ENCODE measurements around the gene OAT. TPM values are rescaled to one million over a fixed set of nuclear protein-coding genes. Genes with fewer than 3 reads are reported as not detected.

OAT gene
- total RNA-seq, 4 donors from 2014 or later, result 139 to 205 (median 168) TPM

DNA sequence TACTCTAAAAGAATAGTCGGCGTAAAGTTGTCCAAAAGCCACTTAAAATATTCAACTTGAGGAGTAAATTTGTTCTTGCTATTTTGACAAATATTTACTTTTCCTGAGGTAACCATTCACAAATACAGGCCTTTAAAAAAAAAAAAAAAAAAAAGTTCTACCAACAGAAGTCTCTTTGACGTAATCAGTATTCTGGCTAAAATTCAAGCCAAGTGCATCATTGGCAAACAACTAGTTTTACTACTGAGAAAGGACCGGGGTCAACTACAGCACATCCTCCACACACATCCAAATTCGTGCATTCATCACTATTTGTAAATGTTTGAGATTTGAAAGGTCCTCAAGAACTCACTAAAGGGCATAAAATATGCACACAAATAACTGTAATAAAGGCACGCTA lies 2.0 kb downstream of the OAT start:
- TF ChIP-seq POLR2AphosphoS5 (IDR thresholded peaks at IDR 0.05), result peak; percentile 32
- TF ChIP-seq, protein P1, sequence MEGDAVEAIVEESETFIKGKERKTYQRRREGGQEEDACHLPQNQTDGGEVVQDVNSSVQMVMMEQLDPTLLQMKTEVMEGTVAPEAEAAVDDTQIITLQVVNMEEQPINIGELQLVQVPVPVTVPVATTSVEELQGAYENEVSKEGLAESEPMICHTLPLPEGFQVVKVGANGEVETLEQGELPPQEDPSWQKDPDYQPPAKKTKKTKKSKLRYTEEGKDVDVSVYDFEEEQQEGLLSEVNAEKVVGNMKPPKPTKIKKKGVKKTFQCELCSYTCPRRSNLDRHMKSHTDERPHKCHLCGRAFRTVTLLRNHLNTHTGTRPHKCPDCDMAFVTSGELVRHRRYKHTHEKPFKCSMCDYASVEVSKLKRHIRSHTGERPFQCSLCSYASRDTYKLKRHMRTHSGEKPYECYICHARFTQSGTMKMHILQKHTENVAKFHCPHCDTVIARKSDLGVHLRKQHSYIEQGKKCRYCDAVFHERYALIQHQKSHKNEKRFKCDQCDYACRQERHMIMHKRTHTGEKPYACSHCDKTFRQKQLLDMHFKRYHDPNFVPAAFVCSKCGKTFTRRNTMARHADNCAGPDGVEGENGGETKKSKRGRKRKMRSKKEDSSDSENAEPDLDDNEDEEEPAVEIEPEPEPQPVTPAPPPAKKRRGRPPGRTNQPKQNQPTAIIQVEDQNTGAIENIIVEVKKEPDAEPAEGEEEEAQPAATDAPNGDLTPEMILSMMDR (IDR thresholded peaks at IDR 0.05), result no peak
- no peak for TF ChIP-seq EP300 (IDR thresholded peaks at IDR 0.05)
- TF ChIP-seq POLR2A (IDR thresholded peaks at IDR 0.05), result no peak
- Histone ChIP-seq H3K9me3 (no peaks in the 10 kb centered on the region), H3K27me3 (no peaks in the 10 kb centered on the region), H3K4me1 (peaks cover 4 to 71% (median 17%) of the 10 kb centered on the region in 3 donors), H3K4me3 (peak overlapping the region in 1 of 2 donors; percentile 100), H3K36me3 (peaks cover 0 to 2% of the 10 kb centered on the region in 2 donors), H3K27ac (peak overlapping the region in 3 of 4 donors; percentile 62 to 100 (median 96))
- no peak for ATAC-seq
- 41 to 46% methylated on average over 6 of the region's 6 CpGs for WGBS, 2 donors (ENCODE audit: low coverage in 1 of 2)

DNA sequence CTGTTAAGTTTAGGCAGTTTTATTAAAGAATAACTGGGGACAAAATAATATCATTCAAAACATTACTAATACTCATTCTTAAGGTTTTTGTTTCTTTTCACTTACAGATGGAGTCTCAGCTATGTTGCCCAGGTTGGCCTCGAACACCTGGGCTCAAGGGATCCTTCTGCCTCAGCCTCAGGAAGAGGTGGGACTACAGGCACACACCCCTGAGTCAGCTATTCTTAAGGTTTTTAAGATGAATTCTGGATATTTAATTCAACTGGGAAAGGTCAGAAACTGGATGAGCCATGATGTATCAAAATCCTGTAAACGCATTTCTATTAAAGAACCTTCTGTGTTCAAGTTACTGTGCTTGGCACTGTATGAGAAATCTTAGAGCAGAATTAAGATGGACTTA lies 3.5 kb downstream of the OAT start:
- H3K4me1 ChIP-seq, result peaks cover 4 to 78% (median 17%) of the 10 kb centered on the region in 3 donors
- 33 to 43% methylated on average over 2 of the region's 2 CpGs for WGBS, 2 donors (ENCODE audit: low coverage in 1 of 2)

DNA sequence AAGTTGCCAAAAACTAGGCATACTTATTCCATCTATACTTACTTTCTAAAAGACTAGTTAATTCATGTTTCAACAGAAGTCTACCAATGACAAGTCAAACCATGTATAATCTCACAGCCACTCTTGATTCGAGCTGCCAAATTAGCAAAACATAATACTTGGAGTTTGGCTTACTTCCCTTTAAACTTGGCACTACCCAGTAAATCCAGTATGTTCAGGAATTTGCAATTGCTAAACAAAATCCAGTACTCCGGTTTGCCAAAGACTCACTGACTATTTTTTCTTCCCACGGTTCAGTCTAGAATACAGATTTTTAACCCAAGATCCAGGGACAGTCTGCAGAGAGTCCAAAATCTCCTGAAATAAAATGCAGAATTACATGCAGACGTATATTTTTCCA lies 4.6 kb downstream of the OAT start:
- Histone ChIP-seq H3K4me1 (peaks cover 4 to 79% (median 17%) of the 10 kb centered on the region in 3 donors), H3K36me3 (peaks cover 0 to 19% of the 10 kb centered on the region in 2 donors), H3K27ac (peak overlapping the region in 3 of 4 donors; percentile 50 to 100 (median 66)), H3K4me3 (peak overlapping the region in 1 of 2 donors; percentile 0), H3K9me3 (no peaks in the 10 kb centered on the region), H3K27me3 (no peaks in the 10 kb centered on the region)
- ATAC-seq, result no peak
- WGBS, 2 donors (ENCODE audit: low coverage in 1 of 2), result 8 to 12% methylated on average over 4 of the region's 4 CpGs
- TF ChIP-seq POLR2AphosphoS5 (IDR thresholded peaks at IDR 0.05) (peak; percentile 75), POLR2A (IDR thresholded peaks at IDR 0.05) (no peak)

More for the DNA sequence above, 3.5 kb downstream of the OAT start:
- peak overlapping the region; percentile 19 to 100 (median 64) for H3K27ac ChIP-seq
- no peaks in the 10 kb centered on the region for H3K9me3 ChIP-seq
- no peaks in the 10 kb centered on the region for H3K27me3 ChIP-seq
- TF ChIP-seq EP300 (IDR thresholded peaks at IDR 0.05) (no peak), POLR2AphosphoS5 (IDR thresholded peaks at IDR 0.05) (peak; percentile 14)
- peak overlapping the region in 1 of 2 donors; percentile 5 for H3K4me3 ChIP-seq
- ATAC-seq, result no peak
- H3K36me3 ChIP-seq, result peaks cover 0 to 16% of the 10 kb centered on the region in 2 donors

DNA sequence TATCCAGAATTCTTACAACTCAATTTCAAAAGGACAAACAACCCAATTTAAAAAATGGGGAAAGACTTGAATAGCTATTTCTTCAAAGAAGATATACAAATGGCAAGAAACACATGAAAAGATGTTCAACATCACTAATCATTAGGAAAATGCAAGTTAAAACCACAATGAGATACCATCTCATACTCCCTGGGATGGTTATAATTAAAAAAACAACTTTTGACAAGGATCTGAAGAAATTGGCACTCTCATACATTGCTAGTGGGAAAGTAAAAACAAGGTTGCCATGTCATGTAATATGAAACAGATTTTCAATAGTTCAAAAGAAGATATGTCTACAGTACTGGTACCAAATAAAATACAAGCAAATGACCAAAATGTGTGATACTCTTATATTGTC lies 9.0 kb downstream of the OAT start:
- Histone ChIP-seq H3K27ac (no peak overlapping the region), H3K4me3 (no peak overlapping the region), H3K4me1 (peaks cover 3 to 43% (median 5%) of the 10 kb centered on the region in 3 donors), H3K9me3 (no peaks in the 10 kb centered on the region), H3K36me3 (peaks cover 0 to 56% of the 10 kb centered on the region in 2 donors), H3K27me3 (no peaks in the 10 kb centered on the region)
- TF ChIP-seq POLR2A (IDR thresholded peaks at IDR 0.05) (no peak), EP300 (IDR thresholded peaks at IDR 0.05) (no peak), POLR2AphosphoS5 (IDR thresholded peaks at IDR 0.05) (no peak)
- TF ChIP-seq, protein P1 (IDR thresholded peaks at IDR 0.05), result no peak
- no peak for ATAC-seq

DNA sequence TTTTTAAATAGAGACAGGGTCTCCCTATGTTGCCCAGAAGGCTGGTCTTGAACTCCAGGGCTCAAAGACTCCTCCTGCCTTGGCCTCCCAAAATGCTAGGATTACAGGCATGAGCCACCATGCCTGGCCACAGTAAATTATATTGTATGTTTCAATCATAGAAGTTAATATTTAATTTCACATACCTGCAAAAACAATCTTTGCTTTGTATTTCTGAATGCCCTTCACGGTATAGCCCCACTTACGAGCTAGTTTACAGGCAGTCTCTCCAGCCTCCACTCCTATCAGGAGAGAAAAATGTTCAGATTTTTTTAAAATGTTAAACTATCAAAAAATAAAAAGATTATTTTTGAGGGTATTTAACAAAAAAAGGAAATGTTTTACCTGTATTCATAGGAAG lies 10.4 kb downstream of the OAT start:
- no peak for ATAC-seq
- WGBS, 2 donors (ENCODE audit: low coverage in 1 of 2), result 81 to 88% methylated on average over 2 of the region's 2 CpGs
- peaks cover 0 to 69% of the 10 kb centered on the region in 2 donors for H3K36me3 ChIP-seq

DNA sequence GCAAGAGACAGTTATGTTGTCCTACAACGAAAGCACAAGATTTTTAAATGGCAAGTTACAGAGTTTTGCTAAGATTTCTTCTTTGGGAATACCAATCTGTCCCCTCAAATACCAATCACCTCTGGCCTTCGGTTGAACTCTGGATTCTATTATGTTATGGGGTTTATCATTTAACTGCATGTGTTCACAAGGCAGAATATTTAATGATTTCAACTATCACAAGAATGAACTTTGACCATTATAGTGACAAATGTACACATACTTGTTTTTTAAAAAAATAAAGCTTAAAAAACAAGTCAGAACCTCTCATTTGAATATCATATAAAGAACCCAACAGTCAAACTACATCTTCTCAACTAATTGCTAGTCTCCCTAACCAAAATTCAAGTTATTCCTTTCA lies 11.3 kb downstream of the OAT start:
- TF ChIP-seq POLR2A (IDR thresholded peaks at IDR 0.05), result no peak
- TF ChIP-seq POLR2AphosphoS5 (IDR thresholded peaks at IDR 0.05), result no peak
- TF ChIP-seq, protein P1 (IDR thresholded peaks at IDR 0.05), result no peak
- TF ChIP-seq EP300 (IDR thresholded peaks at IDR 0.05), result no peak
- peaks cover 0 to 78% of the 10 kb centered on the region in 2 donors for H3K36me3 ChIP-seq
- peaks cover 0 to 29% (median 0%) of the 10 kb centered on the region in 3 donors for H3K4me1 ChIP-seq
- ATAC-seq, result no peak
- no peak overlapping the region for H3K4me3 ChIP-seq
- WGBS, 2 donors (ENCODE audit: low coverage in 1 of 2), result 75 to 80% methylated on average over 2 of the region's 2 CpGs
- H3K9me3 ChIP-seq, result no peaks in the 10 kb centered on the region
- no peaks in the 10 kb centered on the region for H3K27me3 ChIP-seq
- no peak overlapping the region for H3K27ac ChIP-seq

More for the DNA sequence above, 10.4 kb downstream of the OAT start:
- Histone ChIP-seq H3K27me3 (no peaks in the 10 kb centered on the region), H3K4me1 (peaks cover 0 to 33% (median 1%) of the 10 kb centered on the region in 3 donors), H3K27ac (no peak overlapping the region), H3K4me3 (no peak overlapping the region), H3K9me3 (no peaks in the 10 kb centered on the region)
- TF ChIP-seq POLR2A (IDR thresholded peaks at IDR 0.05), result no peak
- no peak for TF ChIP-seq POLR2AphosphoS5 (IDR thresholded peaks at IDR 0.05)
- TF ChIP-seq, protein P1 (IDR thresholded peaks at IDR 0.05), result no peak
- no peak for TF ChIP-seq EP300 (IDR thresholded peaks at IDR 0.05)

All from gastroesophageal sphincter (tissue), 4 donors.